GM23248 (cell line): Measurements from ENCODE around the gene PRPF38B. TPM values are rescaled to one million over a fixed set of nuclear protein-coding genes. Genes with fewer than 3 reads are reported as not detected.

Experiments
- DNase-seq: peaks from one replicate; pipeline ENCODE4 v3.0.0-alpha.2; 2015
- H2AFZ ChIP-seq: fragments of 200-600 bp; sonication (generic); 2 replicates; pipeline ENCODE4 v1.6.1; 2016; ENCODE audit warnings: antibody characterized with exemption
- H3F3A ChIP-seq: fragments of 200-600 bp; sonication (generic); 2 replicates; pipeline ENCODE4 v1.6.1; 2016; ENCODE audit warnings: mild to moderate bottlenecking, antibody characterized with exemption, mixed run types; ENCODE audit not compliant: insufficient read depth
- H3K27ac ChIP-seq: fragments of 200-600 bp; sonication (generic); 2 replicates; pipeline ENCODE4 v1.5.1; 2016; ENCODE audit warnings: mild to moderate bottlenecking
- H3K27me3 ChIP-seq: fragments of 200-600 bp; sonication (generic); replicated peaks from 2 replicates; pipeline ENCODE4 v1.6.1; 2016; ENCODE audit warnings: mild to moderate bottlenecking; ENCODE audit not compliant: insufficient read depth
- H3K36me3 ChIP-seq: fragments of 200-600 bp; sonication (generic); 2 replicates; pipeline ENCODE4 v1.6.1; 2016; ENCODE audit warnings: low read depth, mild to moderate bottlenecking
- H3K4me1 ChIP-seq: fragments of 200-600 bp; sonication (generic); 2 replicates; pipeline ENCODE4 v1.6.1; 2016; ENCODE audit warnings: mild to moderate bottlenecking; ENCODE audit not compliant: insufficient read depth
- H3K4me2 ChIP-seq: fragments of 200-600 bp; sonication (generic); one replicate; pipeline ENCODE4 v1.6.1; 2016; ENCODE audit warnings: mild to moderate bottlenecking; ENCODE audit not compliant: unreplicated experiment
- H3K4me3 ChIP-seq: fragments of 200-600 bp; sonication (generic); 2 replicates; pipeline ENCODE4 v1.5.1; 2016; ENCODE audit warnings: mild to moderate bottlenecking
- H3K79me2 ChIP-seq: fragments of 200-600 bp; sonication (generic); 2 replicates; pipeline ENCODE4 v1.6.1; 2016; ENCODE audit warnings: mild to moderate bottlenecking; ENCODE audit not compliant: insufficient read depth
- H3K9ac ChIP-seq: fragments of 200-600 bp; sonication (generic); 2 replicates; pipeline ENCODE4 v1.6.1; 2016; ENCODE audit warnings: mild to moderate bottlenecking
- H3K9me2 ChIP-seq: fragments of 200-600 bp; sonication (generic); 2 replicates; pipeline ENCODE4 v1.6.1; 2016; ENCODE audit warnings: mixed run types, mild to moderate bottlenecking, moderate library complexity; ENCODE audit not compliant: insufficient read depth
- H3K9me3 ChIP-seq: fragments of 200-600 bp; sonication (generic); one replicate; pipeline ENCODE4 v1.6.1; 2017; ENCODE audit warnings: low read depth
- H4K20me1 ChIP-seq: fragments of 200-600 bp; sonication (generic); 2 replicates; pipeline ENCODE4 v1.6.0; 2016; ENCODE audit not compliant: insufficient read depth
- EZH2 ChIP-seq: fragments of 200-600 bp; sonication (generic); IDR thresholded peaks from 2 replicates; pipeline ENCODE4 v1.6.1; 2018; ENCODE audit warnings: antibody characterized with exemption, mild to moderate bottlenecking; ENCODE audit not compliant: insufficient read depth, poor library complexity, severe bottlenecking
- EZH2phosphoT487 ChIP-seq: fragments of 200-600 bp; sonication (generic); IDR thresholded peaks from 2 replicates; pipeline ENCODE4 v1.6.1; 2018; ENCODE audit warnings: antibody characterized with exemption, moderate library complexity, mild to moderate bottlenecking, low read depth; ENCODE audit not compliant: insufficient read depth
- WGBS, 2 experiments: methylation state at CpG; one replicate each; pipeline ENCODE4 v1.1.6; 2015 to 2017; ENCODE audit warnings: low lambda C conversion rate in 2 of 2, low coverage in 1 of 2; ENCODE audit errors: missing lambda C conversion rate in 2 of 2; 5-methylcytosine and 5-hydroxymethylcytosine counted together
- in situ Hi-C: fragments of 300-500 bp; cut with MboI; formaldehyde crosslinking; loops from 2 replicates; pipeline ENCODE4 v1.15.0; 2020
- polyA plus RNA-seq: library from polyadenylated mRNA; unstranded; fragments of >200 nt; fragmentation: Nextera tagmentation; extraction: Ambion mirVana; gene quantifications from 2 replicates; pipeline ENCODE4 v1.2.1, GENCODE V29; 2016
- total RNA-seq: library from RNA; depleted of rRNA; stranded (reverse); fragments of >200 nt; shearing (Covaris generic); gene quantifications from 2 replicates; pipeline ENCODE4 v1.2.3, GENCODE V29; 2014

Gene PRPF38B
- total and polyA plus RNA-seq, 2 experiments from 2014 or later = 10.9 to 25.6 TPM

GRCh38 chr1:108732398-108732797, 40.3 kb downstream of the PRPF38B start:
- H3K9ac ChIP-seq = no peak overlapping the region
- peak overlapping the region; percentile 4 for H3K4me2 ChIP-seq
- H3K4me3 ChIP-seq = no peak overlapping the region
- no peaks in the 10 kb centered on the region for H4K20me1 ChIP-seq
- DNase-seq = peak; percentile 65
- TF ChIP-seq EZH2 = no peak
- no peak for TF ChIP-seq EZH2phosphoT487
- H3K36me3 ChIP-seq = no peaks in the 10 kb centered on the region
- H3K4me1 ChIP-seq = no peaks in the 10 kb centered on the region
- no peaks in the 10 kb centered on the region for H3F3A ChIP-seq
- no peaks in the 10 kb centered on the region for H3K9me2 ChIP-seq
- 90 to 93% methylated on average over 1 of the region's 1 CpG for WGBS, 2 experiments
- H2AFZ ChIP-seq = no peak overlapping the region
- H3K27ac ChIP-seq = no peak overlapping the region
- no peaks in the 10 kb centered on the region for H3K9me3 ChIP-seq
- in situ Hi-C loops = no loop called here
- H3K79me2 ChIP-seq = no peaks in the 10 kb centered on the region
- no peaks in the 10 kb centered on the region for H3K27me3 ChIP-seq

- no peaks in the 10 kb centered on the region for H3K9me3 ChIP-seq
- no peak overlapping the region for H3K4me3 ChIP-seq
- no peaks in the 10 kb centered on the region for H3K9me2 ChIP-seq
- H3K27ac ChIP-seq = no peak overlapping the region
- no peaks in the 10 kb centered on the region for H3K4me1 ChIP-seq
- in situ Hi-C loops = no loop called here
- H3K36me3 ChIP-seq = no peaks in the 10 kb centered on the region
- no peaks in the 10 kb centered on the region for H3K79me2 ChIP-seq
- H3K27me3 ChIP-seq = no peaks in the 10 kb centered on the region
- TF ChIP-seq EZH2 (no peak), EZH2phosphoT487 (no peak)
- no peak overlapping the region for H2AFZ ChIP-seq
- 74 to 87% methylated on average over 1 of the region's 1 CpG for WGBS, 2 experiments
- DNase-seq = no peak
- no peak overlapping the region for H3K9ac ChIP-seq
- H4K20me1 ChIP-seq = no peaks in the 10 kb centered on the region
- no peaks in the 10 kb centered on the region for H3F3A ChIP-seq
- no peak overlapping the region for H3K4me2 ChIP-seq
Observed at GRCh38 chr1:108734171-108734865, 42.2 kb downstream of the PRPF38B start.

GRCh38 chr1:108742253-108742652, 50.1 kb downstream of the PRPF38B start:
- Histone ChIP-seq H3K79me2 (no peaks in the 10 kb centered on the region), H3K36me3 (no peaks in the 10 kb centered on the region), H3K4me2 (no peak overlapping the region), H3K9me3 (no peaks in the 10 kb centered on the region), H3F3A (peaks cover 3% of the 10 kb centered on the region; the same call in 1 of the 2 replicates), H3K9ac (no peak overlapping the region), H3K27ac (no peak overlapping the region), H3K9me2 (no peaks in the 10 kb centered on the region), H3K4me1 (no peaks in the 10 kb centered on the region), H3K4me3 (no peak overlapping the region), H3K27me3 (no peaks in the 10 kb centered on the region), H2AFZ (peak overlapping the region; percentile 36; the same call in 1 of the 2 replicates), H4K20me1 (no peaks in the 10 kb centered on the region)
- in situ Hi-C loops = no loop called here
- no peak for TF ChIP-seq EZH2
- TF ChIP-seq EZH2phosphoT487 = no peak
- WGBS, 2 experiments = 23 to 27% methylated on average over 6 of the region's 6 CpGs
- DNase-seq = no peak

- Histone ChIP-seq H3K4me3 (no peak overlapping the region), H3K27me3 (no peaks in the 10 kb centered on the region), H3K4me2 (no peak overlapping the region), H3K27ac (peak overlapping the region; percentile 99; the same call in 1 of the 2 replicates), H3K36me3 (no peaks in the 10 kb centered on the region), H3F3A (peaks cover 11% of the 10 kb centered on the region), H3K9ac (no peak overlapping the region), H3K79me2 (peaks cover 37% of the 10 kb centered on the region), H4K20me1 (no peaks in the 10 kb centered on the region), H3K9me3 (no peaks in the 10 kb centered on the region), H3K9me2 (no peaks in the 10 kb centered on the region), H2AFZ (peak overlapping the region; percentile 83), H3K4me1 (peaks cover 15% of the 10 kb centered on the region)
- DNase-seq = no peak
- 5 to 11% methylated on average over 3 of the region's 3 CpGs for WGBS, 2 experiments
- in situ Hi-C loops = no loop called here
- no peak for TF ChIP-seq EZH2
- no peak for TF ChIP-seq EZH2phosphoT487
Observed at GRCh38 chr1:108745980-108746381, 53.9 kb downstream of the PRPF38B start.
